NCI-H748 treated with DMSO at 0.1 percent for 48 hours (cell line): ENCODE results near the gene PTPA.

ENCODE experiments used
- DNase-seq: peaks from one replicate; lab custom pipeline; 2025; lab: John Stamatoyannopoulos, UW

Gene PTPA

DNA sequence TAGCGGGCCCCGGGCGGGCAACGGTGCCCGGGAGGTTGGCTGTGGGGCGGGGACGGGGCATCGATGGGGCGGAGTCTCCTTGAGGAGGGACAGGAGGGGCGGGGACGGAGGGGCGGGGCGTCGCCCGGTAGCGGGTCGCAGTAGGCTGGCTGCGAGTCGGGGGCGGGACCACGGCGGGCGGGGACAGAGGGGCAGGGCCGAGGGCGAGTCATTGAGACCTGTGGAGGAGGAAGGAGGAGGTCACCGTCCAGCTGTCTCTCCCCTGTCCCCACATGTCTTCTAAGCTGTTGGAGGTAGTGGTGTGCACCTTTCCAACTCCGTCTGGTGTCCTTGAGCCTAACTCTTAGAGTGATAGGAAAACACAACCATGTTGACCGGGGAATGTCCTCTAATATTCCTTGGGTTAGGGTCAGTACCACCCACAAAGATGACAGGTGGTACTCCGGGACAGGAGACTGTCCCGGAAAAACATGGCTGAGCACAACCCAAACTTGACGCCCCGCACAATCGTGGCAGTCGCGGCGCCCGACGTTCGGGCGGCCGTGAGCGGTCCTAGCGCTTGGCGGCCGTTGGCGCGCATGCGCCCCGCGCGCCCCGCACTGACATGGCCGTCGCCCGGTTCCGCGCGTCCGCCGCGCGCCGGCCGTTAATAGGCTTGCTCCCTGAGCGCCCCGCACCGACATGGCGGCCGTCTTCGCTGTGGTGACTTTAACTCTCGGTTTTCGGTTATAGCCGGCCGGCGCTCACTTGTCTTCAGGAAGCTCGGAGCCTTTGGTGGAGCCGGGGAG, at the start of gene PTPA, which contains the start of gene CRAT:
Gene PTPA (plus strand): TSS at position 676 of the 788 bp plus-strand sequence. CDS start 186 bp downstream, outside the sequence.
Gene CRAT (minus strand): TSS at position 54 of the 788 bp plus-strand sequence. CDS start 284 bp downstream, outside the sequence.
- DNase-seq: peak; percentile 78

DNA sequence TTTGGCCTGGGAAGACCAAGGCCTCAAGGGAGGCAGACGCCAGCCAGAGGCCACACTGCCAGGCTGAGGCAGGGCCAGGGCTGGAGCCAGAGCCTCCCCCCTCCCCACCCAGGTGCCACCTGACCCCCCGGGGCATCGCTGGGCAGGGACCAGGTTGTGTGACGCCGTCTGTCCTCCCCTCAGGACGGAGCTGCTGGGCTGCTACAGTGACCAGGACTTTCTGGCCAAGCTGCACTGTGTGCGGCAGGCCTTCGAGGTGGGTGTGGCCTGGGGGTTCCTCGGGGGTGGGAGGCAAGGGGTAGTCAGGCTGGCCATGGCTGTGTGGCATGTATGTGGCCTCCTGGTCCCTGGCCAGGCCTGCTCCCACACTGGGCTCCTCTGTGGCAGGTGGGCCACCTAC, 48.2 kb upstream of the PTPA start:
- no peak for DNase-seq

GRCh38 chr9:129064499-129064908, 46.7 kb upstream of the PTPA start:
- no peak for DNase-seq

DNA sequence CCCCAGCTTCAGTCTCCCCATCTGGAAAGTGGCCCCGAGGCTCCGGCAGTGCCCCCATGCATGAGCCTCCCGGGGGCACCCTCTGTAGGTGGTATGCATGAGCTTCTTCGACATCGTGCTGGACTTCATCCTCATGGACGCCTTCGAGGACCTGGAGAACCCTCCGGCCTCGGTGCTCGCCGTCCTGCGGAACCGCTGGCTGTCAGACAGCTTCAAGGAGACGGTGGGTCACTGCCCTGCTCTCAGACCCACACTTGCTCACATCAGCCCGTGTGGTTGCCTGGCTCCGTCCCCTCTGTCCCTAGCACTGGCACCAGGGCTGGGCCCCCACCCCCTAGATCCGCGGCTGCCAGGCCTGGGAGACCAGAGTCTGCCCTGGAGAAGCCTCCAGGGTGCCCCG, 43.1 kb upstream of the PTPA start:
- no peak for DNase-seq

- DNase-seq: no peak
Observed at GRCh38 chr9:129068990-129069861, 42.0 kb upstream of the PTPA start.

GRCh38 chr9:129069862-129070641, 41.2 kb upstream of the PTPA start:
- DNase-seq: no peak

GRCh38 chr9:129070696-129071525, 40.3 kb upstream of the PTPA start:
- DNase-seq: no peak

DNA sequence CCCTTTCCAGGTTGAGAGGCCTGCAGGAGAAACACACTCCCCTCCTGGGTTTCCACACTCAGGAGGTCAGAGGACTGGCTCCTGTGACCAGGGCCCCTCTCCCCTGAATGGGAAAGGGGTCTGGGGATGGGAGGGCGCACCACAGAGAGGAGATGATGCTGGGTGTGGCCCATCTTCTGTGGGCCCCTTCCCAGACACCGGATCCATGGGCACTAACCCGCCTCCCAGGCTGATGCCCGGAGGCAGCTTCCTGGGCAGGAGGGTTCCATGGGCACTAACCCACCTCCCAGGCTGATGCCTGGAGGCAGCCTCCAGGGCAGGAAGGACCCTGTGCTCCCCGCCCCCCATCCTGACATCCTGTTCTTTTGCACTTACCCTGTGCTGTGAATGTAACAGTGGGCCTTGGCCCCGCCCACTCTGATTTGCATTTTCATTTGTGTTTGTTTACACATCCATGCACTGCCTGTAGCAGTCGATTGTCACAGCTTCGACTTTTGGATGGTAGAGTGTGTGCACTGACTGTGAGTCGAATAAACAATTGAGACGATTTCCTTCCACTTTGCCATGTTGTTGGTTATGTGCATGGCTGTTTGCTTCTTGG, 39.6 kb upstream of the PTPA start:
- DNase-seq: no peak

GRCh38 chr9:129072171-129072570, 39.0 kb upstream of the PTPA start:
- no peak for DNase-seq

GRCh38 chr9:129073404-129073803, 37.8 kb upstream of the PTPA start:
- no peak for DNase-seq

- DNase-seq: no peak
Observed at GRCh38 chr9:129074106-129074505, 37.1 kb upstream of the PTPA start.

- no peak for DNase-seq
Observed at GRCh38 chr9:129075996-129076639, 35.1 kb upstream of the PTPA start.

DNA sequence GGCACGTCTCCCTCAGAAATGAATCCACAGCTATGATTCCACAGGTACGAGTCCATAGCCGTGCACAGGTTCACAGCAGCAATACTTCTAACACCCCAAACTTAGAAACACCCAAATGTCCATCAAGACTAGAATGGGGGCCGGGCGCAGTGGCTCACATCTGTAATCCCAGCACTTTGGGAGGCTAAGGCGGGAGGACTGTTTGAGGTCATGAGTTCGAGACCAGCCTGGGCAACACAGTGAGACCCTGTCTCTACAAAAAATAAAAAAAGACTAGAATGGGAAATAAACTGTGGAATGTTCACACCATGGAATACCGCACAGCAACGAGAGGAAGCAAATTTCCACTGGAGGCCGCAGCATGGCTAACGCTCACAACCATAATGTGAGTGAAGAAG, 34.6 kb upstream of the PTPA start:
- no peak for DNase-seq

- DNase-seq: no peak
Observed at GRCh38 chr9:129077236-129077635, 34.0 kb upstream of the PTPA start.

- DNase-seq: no peak
Observed at GRCh38 chr9:129078691-129079503, 32.3 kb upstream of the PTPA start.

- DNase-seq: no peak
Observed at GRCh38 chr9:129079829-129080228, 31.4 kb upstream of the PTPA start.

DNA sequence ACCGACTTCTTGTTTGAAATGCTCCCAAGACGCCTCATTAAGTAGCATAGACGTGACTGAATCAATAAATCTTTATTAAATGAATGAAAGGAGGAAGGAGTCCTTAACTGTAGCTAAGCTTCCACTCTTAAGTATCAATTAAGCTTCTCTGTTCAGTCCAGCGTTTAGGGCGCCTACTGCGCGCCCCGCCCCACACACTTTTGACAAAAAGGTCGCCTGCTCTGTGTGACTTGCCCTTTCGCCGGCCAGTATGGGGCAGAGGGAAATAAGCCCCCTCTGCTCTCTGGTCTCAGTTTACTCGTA, 31.0 kb upstream of the PTPA start:
- no peak for DNase-seq

GRCh38 chr9:129080601-129081387, 30.4 kb upstream of the PTPA start, which contains the start of gene DOLPP1:
Gene DOLPP1, plus strand, starts transcription at chr9:129081111. Its CDS starts 21 bp downstream, at chr9:129081132.
- peak; percentile 98 for DNase-seq
